Measurements from ENCODE around the gene IGLL5. TPM values are rescaled to one million over a fixed set of nuclear protein-coding genes. Genes with fewer than 3 reads are reported as not detected.

The IGLL5 gene
- not detected in 2 replicates for total RNA-seq

GRCh38 chr22:22887621-22888503 lies at the start of gene IGLL5:
Gene IGLL5, plus strand, starts transcription at chr22:22887816. Its CDS starts 238 bp downstream, at chr22:22888054.
- no peak for DNase-seq (ENCODE audit: extremely low read depth, low read depth, low spot score)

DNA sequence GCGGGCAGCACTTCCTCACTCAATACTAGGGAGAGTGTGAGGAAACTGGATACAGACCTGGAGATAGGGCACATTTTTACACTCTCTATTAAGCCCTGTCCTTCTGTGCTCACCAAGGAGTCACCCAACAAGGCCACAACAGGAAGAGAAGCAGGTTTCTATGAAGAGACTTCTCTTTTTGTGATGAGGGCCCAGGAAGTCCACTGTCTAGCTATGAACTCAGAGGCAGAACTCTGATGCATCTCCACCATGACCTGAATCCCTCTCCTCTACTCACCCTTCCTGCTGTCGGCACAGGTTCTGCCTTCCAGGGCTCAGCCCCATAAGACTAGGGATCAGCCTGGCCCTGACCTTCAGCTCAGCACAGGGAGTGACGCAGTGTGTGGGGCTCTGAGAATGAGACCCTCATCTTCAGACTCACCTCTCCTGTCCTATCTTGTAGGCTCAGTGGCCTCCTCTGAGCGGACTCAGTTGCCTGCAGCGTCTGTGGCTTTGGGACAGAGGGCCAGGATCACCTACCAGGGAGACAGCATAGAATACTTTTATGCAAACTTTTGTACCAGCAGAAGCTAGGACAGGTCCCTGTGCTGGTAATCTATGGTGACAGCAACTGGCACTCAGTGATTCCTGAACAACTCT lies 49.3 kb upstream of the IGLL5 start:
- DNase-seq (ENCODE audit: extremely low read depth, low read depth, low spot score) = no peak

DNA sequence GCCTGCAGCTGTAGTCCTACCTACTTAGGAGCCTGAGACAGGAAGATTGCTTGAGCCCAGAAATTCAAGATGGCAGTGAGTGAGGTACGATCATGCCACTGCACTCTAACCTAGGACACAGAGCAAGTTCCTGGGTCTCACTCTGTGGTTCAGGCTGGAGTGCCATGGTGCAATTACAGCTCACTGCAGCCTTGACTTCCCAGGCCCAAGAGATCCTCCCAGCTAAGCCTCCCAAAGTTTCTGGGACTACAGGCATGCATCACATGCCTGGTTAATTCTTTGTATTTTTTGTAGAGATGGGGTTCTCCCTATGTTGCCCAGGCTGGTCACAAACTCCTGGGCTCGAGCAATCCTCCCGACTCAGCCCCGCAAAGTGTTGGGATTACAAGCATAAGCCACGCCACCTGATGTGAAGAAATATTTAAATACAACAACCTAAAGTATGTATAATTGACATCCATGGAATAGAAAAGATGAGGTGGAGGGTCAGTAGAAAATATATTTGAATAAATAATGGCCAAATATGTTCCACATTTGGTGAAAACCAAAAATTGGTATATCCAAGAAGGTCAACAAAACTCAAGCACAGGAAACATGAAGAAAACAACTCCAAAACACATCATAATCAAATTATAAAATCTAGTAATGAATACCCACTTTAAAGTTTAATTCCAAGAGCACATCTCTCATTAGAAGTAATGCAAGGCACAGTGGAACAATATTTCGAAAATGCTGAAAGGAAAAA lies 47.9 kb upstream of the IGLL5 start:
- DNase-seq (ENCODE audit: extremely low read depth, low read depth, low spot score) = no peak

DNA sequence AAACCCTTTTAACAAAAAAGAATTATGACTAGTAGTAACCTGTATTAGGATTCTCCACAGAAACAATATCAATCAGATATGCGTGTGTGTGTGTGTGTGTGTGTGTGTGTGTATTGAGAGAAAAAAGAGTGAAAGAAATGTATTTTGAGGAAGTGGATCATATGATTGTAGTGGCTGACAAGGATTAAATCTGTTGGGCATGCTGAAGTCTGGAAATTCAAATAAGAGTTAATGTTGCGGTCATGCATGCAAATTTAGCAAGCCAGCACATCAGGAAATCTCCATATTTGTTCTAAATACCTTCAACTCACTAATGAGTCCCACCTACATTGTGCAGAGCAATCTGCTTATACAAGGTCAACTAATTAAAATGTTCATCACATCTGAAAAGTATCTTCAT lies 46.8 kb upstream of the IGLL5 start:
- DNase-seq (ENCODE audit: extremely low read depth, low read depth, low spot score) = no peak

DNA sequence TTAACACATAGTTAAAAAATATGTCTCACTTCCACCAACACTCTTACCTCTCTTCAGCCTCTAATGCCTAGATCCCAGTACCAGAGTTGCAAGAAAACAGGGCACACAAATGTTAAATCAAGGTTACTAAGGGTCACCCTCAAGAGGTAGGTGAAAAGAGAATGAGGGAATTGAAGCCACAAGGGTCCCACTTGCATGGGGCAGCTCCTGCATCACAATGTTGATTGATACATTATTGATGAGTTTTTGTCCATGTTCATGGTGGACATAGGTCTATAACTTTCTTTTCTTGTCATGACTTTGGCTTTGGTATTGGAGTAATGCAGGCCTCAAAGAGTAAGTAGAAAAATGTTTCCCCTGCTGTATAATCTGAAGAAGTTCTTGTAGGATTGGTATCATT lies 46.0 kb upstream of the IGLL5 start:
- DNase-seq (ENCODE audit: extremely low read depth, low read depth, low spot score) = no peak

DNA sequence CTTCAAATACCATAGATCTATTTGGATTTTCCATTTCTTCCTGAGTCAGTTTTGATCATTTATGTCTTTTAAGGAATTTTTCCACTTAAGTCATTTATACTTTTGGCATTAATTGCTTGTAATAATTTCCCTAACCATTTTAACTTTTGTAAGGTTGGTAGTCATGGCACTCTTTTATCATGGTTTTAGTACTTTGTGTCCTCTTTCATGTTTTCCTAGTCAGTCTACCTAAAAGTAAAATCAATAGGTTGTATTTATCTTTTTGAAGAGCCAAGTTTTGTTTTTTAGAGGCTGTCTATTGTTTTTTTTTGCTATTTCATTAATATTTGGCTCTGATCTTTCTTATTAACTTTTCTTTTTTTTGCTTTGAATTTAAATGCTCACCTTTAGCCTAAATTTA lies 45.5 kb upstream of the IGLL5 start:
- DNase-seq (ENCODE audit: extremely low read depth, low read depth, low spot score) = no peak

DNA sequence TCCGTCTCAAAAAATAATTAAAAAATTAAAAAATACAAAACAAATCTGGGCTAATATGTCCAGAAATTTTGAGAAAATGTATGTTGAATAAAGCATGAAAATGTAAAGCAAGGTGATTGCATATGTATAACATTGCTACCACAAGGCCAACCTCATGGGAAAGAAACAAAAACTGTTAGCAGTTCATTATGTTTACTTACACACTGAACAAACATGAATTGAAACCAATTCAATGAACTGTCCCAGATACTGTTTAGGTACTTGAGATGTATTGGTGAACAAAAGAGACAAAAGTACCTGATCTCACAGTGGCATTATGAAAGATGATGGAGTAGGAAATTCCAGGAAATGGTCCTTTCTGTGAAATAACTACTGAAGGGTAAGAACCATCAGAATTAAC lies 43.8 kb upstream of the IGLL5 start:
- no peak for DNase-seq (ENCODE audit: extremely low read depth, low read depth, low spot score)

DNA sequence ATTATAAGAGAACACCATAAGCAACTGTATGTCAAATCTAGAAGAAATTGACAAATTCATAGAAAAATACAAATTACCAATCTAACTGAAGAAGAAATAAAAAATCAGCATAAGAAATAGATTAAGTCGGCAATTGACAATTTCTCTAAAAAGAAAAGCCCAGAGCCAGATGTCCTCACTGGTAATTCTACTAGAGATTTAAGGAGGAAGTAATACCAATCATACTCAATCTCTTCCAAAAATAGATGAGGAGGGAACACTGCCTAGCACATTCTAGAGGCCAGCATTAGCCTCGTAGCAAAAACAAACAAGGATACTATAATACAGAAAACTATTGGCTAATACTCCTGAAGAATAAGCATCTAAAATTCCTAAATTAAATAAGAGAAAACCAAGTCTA lies 40.4 kb upstream of the IGLL5 start:
- no peak for DNase-seq (ENCODE audit: extremely low read depth, low read depth, low spot score)

GRCh38 chr22:22848364-22848866 lies 39.2 kb upstream of the IGLL5 start:
- no peak for DNase-seq (ENCODE audit: extremely low read depth, low read depth, low spot score)

GRCh38 chr22:22849640-22850610 lies 37.7 kb upstream of the IGLL5 start:
- no peak for DNase-seq (ENCODE audit: extremely low read depth, low read depth, low spot score)

- no peak for DNase-seq (ENCODE audit: extremely low read depth, low read depth, low spot score)
Measured at GRCh38 chr22:22851969-22852368, 35.6 kb upstream of the IGLL5 start.

GRCh38 chr22:22853713-22854112 lies 33.9 kb upstream of the IGLL5 start:
- DNase-seq (ENCODE audit: extremely low read depth, low read depth, low spot score) = no peak

GRCh38 chr22:22854466-22854865 lies 33.1 kb upstream of the IGLL5 start:
- DNase-seq (ENCODE audit: extremely low read depth, low read depth, low spot score) = no peak

GRCh38 chr22:22855085-22855484 lies 32.5 kb upstream of the IGLL5 start:
- no peak for DNase-seq (ENCODE audit: extremely low read depth, low read depth, low spot score)

DNA sequence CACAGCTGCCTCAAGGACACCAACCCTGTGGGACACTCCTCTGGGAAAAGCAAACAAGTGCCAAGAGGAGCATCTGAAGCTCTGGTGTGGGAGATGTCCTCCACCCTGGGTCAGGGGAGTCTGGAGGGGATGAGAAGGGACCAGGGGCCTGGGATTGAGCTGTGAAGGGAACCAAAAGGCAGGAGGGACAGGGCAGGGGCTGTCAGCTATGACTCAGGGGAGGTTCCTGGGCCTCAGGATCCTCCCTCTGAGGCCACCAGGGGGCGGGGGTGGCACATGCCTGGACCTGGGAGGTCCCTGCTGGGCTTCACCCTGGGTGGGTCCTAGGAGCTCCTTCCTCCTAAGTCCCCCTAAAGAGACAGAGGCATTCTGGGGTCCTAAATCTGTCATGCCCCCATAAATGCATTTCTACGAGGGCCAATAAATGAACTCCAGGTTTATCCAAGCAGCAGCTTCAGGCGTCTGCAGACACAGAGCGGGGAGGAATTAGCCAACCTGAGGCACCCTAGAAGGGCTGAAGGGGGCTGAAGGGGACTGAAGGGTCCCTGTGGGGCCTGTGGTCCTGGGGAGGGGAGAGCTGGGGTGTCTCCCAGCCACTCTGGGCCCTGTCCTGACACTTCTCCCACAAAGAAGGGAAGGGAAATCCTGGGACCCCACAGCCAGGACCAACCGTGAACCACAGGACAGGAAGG lies 31.9 kb upstream of the IGLL5 start:
- DNase-seq (ENCODE audit: extremely low read depth, low read depth, low spot score) = no peak

DNA sequence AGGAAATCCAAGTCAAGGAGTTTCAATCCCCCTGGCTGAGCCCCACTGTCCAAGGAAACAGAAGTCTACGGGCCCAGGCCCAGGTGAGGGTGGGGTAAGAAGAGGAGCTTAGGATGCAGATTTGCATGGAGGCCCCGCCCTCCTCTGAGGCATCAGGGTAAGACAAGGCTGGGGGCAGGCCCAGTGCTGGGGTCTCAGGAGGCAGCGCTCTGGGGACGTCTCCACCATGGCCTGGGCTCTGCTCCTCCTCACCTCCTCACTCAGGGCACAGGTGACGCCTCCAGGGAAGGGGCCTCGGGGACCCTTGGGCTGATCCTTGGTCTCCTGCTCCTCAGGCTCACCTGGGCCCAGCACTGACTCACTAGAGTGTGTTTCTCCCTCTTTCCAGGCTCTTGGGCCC lies 31.3 kb upstream of the IGLL5 start:
- no peak for DNase-seq (ENCODE audit: extremely low read depth, low read depth, low spot score)

DNA sequence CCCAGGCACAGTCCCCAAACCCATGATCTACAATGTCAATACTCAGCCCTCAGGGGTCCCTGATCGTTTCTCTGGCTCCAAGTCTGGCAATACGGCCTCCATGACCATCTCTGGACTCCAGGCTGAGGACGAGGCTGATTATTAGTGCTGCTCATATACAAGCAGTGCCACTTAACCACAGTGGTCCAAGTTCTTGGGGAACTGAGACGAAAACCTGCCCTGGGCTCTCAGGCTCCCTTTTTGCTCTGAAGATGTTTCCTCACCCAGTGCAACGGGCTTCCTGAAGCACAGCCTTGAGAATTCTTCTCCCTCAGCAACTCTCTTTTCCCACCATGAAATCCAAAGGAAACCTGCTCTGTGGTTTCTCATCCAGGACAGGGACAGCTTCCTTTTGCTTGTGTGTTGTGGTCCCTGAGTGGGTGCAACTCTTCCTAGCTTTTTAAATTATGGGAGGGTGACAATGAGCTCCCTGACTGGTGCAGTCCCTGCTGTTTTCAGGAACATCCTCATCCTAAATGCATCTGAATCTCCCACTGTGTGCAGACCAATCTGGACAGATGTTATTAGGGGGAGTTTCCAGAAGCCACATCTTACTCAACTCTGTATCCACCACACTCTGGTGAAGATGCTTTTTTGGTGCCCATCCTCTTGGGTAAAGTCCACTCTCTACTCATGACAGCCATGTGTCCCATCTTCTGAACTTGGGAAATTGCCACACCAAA lies 30.6 kb upstream of the IGLL5 start:
- no peak for DNase-seq (ENCODE audit: extremely low read depth, low read depth, low spot score)

DNA sequence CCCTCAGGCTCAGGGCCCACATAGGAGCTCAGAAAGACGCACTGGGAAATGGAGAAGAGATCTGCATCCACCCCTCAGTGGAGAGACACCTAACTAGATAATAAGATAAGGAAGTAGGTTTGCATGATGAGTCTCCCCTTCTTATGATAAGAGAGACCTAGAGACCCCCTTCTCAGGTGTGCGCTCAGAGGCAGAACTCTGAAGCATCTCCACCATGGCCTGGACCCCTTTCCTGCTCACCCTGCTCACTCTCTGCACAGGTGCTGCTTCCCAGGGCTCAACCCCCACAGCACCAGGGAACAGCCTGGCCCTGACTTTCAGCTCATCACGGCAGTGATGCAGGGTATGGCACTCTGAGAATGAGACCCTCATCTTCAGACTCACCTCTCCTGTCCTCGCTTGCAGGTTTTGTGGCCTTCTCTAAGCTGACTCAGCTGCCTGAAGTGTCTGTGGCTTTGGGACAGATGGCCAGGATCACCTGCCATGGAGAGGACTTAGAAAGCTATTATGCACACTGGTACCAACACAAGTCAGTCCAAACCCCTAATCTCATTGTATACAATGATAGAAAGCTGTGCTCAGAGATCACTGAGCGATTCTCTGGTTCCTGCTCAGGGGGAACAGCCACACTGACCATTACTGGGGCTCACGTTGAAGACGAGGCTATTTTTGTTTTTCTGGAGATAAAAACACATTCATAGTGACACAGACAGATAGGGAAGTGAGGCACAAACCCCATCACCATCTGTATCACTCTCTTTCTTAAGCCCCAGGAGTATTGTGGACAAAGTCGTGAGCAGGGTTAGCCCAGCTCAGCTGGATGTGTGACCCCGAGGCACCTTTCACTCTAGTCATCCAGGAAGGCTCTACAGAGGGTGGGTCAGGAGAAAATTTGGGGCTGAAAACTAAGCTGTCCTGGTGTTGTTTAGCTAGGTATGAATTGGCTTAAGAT lies 29.7 kb upstream of the IGLL5 start:
- no peak for DNase-seq (ENCODE audit: extremely low read depth, low read depth, low spot score)
